Measurements from ENCODE around the gene COMMD3.
"Not testable (repeated sequence)": the region's sequence is repeated elsewhere in the genome, so short reads cannot be mapped to it uniquely, and the experiment has no call there.

COMMD3 gene

DNA sequence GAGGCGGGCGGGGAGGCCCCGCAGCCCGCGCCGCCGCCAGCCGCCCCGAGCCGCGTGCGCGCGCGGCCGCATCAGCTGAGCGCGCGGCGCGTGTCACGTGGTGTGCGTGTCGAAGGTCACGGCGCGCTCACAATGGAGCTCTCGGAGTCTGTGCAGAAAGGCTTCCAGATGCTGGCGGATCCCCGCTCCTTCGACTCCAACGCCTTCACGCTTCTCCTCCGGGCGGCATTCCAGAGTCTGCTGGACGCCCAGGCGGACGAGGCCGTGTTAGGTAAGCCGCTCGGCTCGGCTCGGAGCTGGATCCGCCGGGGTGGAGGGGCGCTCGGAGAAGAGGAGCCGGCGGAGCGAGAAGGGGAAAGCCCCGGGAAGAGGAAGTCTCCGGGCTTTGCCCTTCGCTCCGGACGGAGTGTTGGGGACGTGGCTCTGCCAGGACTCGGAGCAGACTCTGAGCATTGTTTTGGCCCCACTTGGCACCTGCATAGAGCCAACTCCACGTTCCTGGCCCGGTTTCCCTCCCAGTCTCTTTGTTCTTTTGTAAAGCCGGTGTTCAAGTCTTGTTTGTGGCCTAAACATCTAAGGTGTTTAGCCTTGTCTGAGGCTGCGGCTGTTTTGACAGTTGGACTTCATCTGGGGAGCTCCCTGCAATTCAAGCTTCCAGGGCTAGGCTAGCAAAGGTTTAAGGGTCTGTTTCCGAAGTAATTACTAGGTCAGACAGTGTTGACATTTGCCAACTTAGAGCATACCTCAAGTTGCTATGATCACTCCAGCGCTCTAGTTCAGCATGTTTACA lies at the start of gene COMMD3:
Gene COMMD3, plus strand, starts transcription at position 103 of the 790 bp plus-strand sequence. Its CDS starts 30 bp downstream, at position 133.
- peak in 1 of 2 donors; percentile 67 for DNase-seq (ENCODE audit: low read depth in 2 of 2)

DNA sequence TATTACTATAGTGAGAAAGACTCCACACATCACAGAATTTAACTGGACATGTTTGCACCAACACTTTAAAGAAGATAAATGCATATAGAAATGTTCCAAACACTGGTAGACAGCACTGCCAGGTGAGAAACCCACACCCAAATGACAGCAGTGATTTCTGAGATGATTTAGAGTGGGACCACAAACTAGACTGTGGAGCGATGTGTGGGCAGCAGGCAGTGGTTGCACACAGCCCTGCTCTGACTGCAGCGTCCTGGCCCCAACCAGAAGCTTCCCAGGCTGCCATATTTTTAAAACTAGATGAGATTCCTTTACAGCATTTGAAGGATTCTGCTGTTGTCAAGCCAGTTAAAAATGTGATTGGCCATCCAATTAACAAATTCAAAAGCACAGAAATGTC lies 47.7 kb upstream of the COMMD3 start:
- DNase-seq (ENCODE audit: low read depth in 2 of 2) = no peak

DNA sequence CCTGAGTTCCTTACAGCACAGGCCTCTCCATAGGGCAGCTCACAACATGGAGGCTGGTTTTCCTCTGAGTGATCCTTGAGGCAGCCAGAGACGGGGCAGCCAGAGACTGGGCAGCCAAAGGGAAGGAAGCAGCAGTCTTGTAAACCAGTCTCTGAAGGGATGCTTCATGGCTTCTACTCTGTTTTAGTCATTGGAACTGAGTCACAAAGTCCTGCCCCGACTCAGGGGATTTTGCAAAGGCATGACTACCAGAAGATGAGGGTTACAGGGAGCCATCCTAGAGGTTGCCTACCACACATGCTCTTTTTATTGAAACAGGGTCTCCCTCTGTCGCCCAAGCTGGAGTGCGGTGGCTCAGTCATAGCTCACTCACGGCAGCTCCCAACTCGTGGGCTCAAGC lies 44.4 kb upstream of the COMMD3 start:
- DNase-seq (ENCODE audit: low read depth in 2 of 2) = no peak

DNA sequence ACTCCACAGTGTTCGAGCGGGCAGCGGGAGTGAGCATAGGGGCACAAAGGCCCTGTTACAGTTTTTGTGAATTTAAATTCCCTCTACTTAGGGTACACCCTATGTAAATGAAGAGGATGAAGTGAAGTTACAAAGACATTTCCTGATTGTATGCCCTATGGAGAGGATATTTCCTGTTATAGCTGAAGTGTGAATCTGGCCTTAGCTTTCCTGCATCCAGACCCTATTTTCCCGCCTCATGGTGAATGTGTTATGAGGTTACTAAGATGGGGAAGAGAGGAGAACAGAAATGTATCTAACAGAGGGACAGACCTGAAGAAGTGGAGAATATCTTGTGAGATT lies 37.8 kb upstream of the COMMD3 start:
- DNase-seq (ENCODE audit: low read depth in 2 of 2) = no peak

DNA sequence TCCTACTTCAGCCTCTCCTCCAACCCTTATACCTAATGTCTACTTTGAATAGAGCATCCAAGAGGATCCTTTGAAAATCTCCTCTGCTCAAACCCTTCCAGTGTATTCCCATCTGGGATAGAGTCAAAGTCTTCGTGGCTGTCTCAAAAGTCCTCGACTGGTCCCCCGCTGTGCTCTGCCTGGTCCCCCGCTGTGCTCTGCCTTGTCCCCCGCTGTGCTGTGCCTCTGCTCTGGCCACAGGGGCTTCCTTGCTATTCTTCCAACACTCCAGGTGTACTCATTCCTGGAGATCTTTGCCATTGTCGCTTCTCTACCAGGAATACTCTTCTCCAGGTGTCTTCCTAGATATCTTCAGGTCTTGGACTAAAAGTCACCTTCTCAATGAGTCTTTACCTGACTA lies 36.1 kb upstream of the COMMD3 start:
- no peak for DNase-seq (ENCODE audit: low read depth in 2 of 2)

DNA sequence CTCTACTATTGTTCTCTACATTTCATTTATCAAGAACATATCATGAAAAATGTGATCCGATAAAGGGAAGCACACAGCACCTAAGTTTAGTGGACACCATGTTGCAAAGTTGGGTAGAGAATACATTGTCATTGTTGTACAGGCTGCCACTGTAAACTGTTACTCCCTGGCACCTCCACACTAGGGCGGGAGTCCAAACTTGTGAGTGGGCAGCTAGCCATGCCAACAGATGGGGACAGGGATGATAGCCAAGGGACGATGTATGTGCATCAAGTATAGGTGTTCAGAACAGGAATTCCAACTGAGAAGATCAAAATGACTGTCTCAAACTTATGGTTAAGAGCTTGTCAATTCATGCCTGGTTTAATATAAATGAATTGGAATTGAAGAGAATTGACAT lies 31.1 kb upstream of the COMMD3 start:
- DNase-seq (ENCODE audit: low read depth in 2 of 2) = no peak

DNA sequence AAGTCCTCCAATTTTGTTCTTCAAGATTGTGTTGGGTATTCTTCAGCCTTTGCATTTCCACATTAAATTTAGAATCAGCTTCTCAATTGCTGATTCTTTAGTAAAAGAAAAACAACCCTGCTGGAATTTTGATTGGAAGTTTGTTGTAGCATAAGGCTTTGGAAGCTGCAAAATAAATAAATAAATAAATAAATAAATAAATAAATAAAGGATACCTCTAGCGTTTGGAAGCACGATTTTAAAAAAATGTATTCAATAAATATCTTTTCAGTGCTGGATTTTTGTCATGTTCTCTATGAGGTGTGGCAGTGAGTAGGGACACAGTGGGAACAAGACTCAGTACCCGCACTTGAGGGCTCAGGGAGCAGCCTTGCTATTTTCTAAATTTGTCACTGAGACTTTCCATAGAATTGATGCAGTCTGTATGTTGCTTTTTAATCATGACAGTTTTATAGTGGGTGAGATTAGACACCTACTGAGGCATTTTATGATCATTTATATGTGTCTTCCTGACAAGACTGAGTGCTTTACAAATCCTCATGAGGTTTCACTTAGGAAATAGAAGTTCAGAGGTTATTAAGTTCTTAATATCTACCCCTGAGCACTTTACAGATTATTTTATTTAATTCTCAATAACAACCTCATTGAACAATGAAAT lies 22.3 kb upstream of the COMMD3 start:
- no peak for DNase-seq (ENCODE audit: low read depth in 2 of 2)

DNA sequence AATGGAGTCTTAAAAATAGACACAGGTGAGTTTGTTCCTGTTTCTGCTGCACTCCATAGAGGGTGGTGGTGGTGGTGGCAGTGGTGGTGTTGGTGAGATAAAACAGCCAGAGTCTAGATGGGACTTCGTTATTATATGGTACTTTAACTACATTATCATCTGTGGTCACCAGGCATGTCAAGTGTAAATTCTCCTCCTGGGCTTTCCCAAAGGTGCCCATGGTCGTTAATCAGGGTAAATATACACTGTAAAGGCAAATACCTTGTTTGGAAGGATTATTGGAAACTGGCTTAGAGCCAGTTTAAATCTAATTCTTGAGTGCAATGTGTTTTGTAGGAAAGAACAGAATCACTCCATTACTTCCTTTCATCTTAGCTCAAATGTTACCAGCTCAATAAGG lies 21.5 kb upstream of the COMMD3 start:
- DNase-seq (ENCODE audit: low read depth in 2 of 2) = no peak

DNA sequence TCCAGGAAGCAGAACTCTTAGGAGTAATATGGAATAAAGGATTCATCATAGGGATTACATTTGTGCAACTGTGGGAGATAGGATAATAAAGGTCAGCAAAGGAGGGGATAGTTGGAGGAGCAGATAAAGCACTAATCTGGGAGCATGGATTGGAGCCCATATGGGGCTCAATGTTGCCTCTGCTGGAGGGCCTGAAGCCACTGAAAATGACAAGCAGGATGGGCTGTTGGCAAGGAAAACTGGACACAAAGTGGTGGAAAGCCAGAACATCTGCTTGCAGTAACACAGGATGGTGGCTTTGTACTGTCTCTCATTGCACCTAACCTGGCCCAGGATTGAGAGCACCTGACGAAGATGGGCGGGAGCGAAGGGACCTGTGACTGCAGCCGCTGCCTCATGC lies 15.0 kb upstream of the COMMD3 start:
- DNase-seq (ENCODE audit: low read depth in 2 of 2) = no peak

DNA sequence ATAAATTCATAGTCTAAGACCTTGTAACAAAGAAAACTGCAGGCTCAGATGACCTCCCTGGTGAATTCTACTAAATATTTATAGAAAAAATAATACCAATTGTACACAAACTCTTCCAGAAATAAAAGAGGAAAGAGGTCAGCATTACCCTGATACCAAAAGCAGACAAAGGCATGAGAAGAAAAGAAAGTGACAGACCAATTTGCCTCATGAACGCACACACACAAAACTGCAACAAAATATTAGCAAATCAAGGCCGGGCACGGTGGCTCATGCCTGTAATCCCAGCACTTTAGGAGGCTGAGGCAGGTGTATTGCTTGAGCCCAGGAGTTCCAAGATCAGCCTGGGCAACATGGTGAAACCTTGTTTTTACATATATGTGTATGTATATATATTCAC lies 12.7 kb upstream of the COMMD3 start:
- no peak for DNase-seq (ENCODE audit: low read depth in 2 of 2)

DNA sequence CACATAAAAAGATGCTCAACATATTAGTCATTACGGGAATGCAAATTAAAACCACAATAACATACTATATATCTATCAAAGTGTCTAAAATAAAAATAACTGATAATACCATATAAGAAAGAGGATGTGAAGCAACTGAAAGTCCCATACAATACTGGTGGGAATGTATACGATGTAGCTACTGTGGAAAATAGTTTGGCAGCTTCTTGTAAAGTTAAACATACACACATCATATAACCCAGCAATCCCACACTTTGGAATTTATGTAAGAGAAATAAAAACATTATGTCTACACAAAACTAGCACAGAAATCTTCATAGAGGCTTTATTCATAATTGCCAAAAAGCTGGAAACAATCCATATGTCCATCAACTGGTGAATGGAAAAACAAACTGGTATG lies 10.5 kb upstream of the COMMD3 start:
- DNase-seq (ENCODE audit: low read depth in 2 of 2) = no peak

DNA sequence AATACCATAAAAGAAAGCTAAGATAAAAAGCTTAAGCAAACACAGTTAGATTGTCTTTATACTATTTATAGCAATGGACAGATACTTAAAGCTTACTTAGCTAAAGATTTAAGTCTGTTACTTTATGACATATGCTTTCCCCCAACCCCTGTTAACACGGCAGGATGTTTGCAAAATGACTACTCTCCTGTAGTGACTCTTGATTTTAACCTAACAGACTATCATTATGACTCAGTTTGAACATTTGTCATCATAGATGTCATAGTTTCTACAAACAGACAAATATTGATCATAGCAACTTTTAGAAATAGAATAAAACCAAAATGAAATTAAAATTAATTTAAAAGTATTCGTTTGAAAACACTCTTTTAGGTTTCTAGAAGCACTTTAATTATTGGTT lies 7.8 kb upstream of the COMMD3 start:
- no peak for DNase-seq (ENCODE audit: low read depth in 2 of 2)

DNA sequence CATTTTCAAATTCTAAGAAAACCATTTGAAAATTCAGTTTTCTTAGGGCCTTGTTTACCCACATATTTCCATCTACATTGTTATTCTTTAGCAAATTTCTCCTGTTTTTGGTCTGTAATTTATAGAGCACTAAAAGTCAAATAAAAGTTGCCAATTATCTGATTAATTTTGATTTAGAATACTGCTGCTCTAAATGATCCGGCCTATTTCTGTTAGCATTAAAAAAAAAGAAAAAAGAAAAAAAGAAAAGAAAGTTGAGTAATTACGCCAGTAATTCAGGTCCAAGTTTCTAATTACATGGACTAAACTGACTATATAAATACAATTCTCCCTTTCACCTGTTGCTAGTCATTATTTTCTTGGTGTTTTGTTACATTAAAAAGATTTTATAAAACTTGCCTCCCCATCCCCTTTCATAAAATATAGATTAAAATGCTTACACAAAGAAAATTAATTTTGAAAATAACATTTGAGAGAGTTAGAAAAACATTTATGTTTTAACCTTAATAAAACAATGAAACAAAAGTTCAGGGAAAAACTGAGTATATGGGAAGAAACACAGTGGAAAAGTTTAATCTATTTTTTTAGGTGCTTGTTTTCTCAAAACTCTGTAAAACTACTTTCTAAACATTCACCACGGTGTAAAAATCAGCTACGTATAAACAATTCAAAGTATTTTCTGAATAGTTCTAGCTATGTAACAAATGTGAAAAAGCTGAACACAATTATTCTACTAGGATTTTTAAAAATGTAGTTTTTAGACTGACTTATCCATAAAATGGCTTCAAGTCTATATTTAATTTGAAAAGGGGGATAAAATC lies 6.8 kb upstream of the COMMD3 start:
- DNase-seq (ENCODE audit: low read depth in 2 of 2) = no peak

DNA sequence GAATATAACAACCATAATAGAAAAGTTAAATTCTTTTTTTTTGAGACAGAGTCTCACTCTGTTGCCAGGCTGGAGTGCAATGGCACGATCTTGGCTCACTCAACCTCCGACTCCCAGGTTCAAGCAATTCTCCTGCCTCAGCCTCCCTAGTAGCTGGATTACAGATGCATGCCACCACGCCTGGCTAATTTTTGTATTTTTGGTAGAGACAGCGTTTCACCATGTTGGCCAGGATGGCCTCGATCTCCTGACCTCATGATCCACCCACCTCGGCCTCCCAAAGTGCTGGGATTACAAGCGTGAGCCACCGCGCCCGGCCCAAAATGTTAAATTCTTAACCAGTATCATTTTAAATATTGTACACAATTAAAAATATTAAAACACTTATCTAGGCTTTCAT lies 6.2 kb upstream of the COMMD3 start:
- DNase-seq (ENCODE audit: low read depth in 2 of 2) = not testable (repeated sequence)

DNA sequence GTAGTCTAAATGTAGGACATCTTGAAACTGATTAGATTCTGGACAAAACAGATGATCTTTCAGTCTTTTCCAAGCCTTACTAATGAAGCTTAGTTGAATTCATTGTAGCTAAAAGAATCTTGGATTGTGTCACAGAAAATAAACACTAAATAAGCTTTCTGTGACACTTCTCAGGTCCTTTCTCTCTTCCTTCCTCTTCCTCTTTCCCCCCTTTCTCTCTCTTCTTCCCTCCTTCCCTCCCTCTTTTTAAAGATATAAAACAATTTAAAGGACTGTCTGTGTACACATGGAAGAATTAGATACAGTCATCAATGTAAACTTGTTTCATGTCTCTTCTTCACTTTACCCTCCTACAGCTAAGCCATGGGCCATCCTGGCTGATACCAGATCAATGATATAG lies 5.3 kb upstream of the COMMD3 start:
- no peak for DNase-seq (ENCODE audit: low read depth in 2 of 2)

DNA sequence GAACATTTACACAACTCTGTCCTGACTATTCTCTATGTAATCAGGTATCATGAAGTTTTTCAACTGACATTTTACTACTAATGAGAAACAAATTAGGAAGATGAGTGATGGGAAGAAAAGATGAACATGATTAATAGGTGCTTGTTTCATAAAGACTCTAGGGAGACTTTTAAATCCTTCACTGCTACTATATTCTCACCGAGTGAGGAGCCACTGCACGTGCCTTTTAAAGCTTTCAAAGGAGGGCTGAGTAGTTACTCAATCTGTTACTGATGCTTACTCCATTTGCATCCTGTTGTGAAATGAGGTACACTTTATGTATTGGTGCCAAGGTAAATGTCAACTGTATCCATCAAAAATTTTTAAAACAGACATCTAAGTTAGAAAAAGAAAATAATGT lies 1.3 kb upstream of the COMMD3 start:
- DNase-seq (ENCODE audit: low read depth in 2 of 2) = no peak

DNA sequence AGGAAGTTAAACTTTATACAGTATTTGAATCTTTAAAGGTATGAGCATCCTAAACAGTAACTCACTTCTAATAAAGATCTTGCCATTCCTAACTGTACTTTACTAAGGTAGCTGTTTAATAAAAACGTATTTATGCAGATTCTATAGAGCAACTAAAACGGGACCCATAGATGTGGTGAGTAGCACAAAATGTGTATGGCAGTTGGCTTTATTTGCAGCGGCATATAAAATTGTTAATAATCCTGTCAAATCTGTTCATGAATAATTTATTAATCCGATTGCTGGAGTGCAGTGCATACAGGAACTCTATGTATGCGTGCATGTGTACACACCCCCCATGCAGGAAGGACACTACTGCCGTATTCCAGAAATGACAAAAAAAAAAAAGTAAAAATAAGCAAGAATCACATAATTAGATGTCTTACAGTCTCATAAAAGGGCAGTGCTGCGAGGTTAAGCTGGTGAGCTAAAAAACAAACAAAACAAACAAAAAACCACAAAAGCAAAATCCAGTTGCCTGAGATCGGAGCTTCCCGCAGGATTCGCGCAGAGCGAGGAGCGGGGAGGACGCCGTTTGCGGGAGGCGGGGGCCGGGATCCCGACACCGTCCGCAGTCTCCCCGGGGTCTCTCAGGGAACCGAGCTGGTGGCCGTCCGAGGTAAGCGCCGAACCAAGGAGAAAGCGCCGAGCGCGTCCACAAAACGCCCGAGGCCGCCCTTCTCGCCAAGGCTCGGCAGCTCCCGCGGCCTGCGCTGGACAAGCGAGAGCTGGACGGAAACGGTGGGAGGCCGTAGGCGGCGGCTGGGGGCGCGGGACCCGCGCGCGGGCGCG lies 518 bp upstream of the COMMD3 start:
- no peak for DNase-seq (ENCODE audit: low read depth in 2 of 2)

DNA sequence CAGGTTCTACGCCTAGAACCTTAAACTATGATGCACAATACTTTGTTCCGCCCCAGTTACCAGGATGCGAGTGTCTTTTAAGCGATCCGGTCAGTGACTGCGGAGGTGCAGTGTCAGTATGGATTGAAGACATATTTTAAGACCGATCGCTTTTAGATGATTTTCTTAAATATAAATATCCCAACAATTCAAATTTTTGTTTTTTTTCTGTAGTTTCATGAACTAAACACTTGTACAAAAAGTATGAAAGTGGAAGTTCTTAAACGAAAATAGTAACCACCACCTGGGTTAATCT lies 835 bp downstream of the COMMD3 start:
- DNase-seq (ENCODE audit: low read depth in 2 of 2) = no peak

DNA sequence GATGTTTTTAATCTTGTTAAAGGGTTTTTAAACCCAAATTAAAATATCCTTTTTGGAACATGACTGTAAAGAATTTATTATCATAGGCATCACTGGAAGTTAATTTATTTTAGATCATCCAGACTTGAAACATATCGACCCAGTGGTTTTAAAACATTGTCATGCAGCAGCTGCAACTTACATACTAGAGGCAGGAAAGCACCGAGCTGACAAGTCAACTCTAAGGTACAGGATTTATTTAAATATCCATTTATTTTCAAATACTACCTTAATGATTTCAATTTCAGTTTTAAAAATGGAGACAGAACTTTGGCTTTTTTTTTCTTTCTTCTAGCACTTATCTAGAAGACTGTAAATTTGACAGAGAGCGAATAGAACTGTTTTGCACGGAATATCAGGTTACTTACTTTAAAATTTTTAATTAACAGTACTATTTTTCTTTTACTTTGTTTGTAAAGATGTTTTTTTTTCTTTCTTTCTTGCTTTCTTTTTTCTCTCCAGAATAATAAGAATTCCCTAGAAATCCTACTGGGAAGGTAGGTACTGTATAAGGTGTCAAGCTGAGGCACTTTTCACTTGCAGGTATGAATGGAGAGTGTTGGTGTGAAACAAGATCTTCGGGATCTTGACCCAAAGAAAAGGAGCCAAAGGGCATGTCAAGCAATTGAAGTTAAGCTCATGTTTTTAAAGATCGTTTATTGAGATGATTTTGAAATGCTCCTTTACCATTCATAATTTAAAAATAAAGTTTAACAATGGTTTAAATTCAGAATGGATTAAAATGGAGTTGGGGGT lies 1.8 kb downstream of the COMMD3 start:
- no peak for DNase-seq (ENCODE audit: low read depth in 2 of 2)

DNA sequence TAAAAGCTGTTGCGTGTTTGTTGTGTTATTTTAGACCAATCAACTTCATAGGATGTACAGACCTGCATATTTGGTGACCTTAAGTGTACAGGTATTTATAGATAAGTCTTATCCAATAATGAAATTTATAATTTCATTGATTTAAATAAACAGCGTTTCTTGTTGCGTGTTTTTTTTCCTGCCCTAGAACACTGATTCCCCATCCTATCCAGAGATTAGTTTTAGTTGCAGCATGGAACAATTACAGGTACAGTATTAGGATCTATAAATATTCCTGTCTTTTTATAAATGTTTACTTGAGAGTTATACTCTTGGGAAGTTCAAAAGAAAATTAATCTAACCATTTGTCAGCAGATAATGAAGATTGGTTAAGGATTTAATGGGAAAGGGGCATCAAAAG lies 2.6 kb downstream of the COMMD3 start:
- DNase-seq (ENCODE audit: low read depth in 2 of 2) = no peak

DNA sequence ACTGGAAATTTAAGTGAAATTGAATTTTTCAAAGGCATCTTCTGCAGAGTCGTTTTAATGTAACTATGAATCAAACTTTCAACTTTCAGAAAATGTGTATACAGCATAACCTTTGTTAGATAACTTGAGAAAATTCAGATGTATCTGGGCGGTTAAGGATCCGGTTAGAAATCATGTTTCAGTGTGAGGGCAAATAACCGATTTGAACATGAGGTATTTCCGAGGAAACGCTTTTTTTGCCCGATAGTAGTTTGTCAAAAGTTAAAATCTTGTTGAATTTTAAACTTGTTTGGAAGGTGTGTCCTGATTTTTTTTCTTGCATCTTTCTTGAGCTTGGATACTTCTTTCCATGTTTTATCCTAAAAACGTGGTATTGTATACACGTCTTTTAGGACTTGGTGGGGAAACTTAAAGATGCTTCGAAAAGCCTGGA lies 3.4 kb downstream of the COMMD3 start:
- no peak for DNase-seq (ENCODE audit: low read depth in 2 of 2)
